ENCODE data around the gene USP1.

USP1 gene

GRCh38 chr1:62426794-62427193 lies 10.1 kb upstream of the USP1 start:
- no peak for DNase-seq

DNA sequence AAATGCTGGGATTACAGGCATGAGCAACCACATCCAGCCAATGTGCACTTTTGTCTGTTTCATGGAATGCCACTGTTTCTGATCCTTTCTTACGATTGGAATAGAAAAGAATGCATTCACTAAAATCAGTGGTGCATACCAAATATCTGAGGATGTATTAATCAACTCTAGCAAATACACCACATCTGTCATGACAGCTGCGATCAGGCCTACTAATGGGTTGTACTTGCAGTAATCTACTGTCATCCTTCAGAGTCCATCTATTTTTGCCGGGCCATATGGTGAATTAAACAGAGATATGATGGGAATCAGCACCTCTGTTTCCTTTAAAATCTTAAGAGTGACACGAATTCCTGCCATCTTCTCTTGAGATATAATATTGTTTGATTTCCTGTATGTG lies 8.5 kb upstream of the USP1 start:
- DNase-seq: no peak

- DNase-seq: no peak
Measured at GRCh38 chr1:62429581-62429980, 7.3 kb upstream of the USP1 start.

DNA sequence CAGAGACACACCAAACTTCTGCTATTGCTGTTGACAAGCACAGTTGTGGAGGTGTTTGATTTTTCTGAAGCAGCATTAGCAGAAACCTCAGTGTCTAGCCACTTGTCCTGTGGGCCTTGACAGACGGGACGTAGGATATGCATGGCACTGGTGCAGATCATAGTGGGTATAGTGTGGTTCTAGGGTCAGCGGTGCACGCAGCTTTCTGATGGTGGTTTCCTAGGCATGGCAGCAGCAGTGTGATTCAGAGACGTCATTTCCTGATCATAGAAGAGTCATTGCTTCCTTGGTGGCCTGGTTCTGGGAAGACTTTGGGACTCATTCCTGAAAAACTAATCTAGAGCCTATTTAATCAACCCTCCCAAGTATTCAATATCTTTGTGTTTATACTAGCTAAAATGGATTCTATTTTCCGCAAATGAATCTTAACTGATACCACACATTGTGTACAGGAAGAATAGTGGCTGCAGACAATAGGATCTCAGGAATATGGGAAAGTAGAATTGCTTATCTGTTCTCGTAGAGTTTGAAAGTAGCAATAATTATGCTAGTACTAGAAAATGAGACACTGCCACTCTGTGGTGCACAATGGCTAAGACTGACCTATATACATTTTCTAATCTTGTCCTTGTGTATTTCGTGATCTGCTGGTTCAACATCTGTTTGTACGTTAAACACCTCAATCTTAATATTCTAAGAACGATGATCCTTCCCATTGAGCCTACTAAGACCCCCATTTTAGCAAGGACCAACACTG lies 2.8 kb upstream of the USP1 start:
- no peak for DNase-seq

- no peak for DNase-seq
Measured at GRCh38 chr1:62434618-62435001, 2.2 kb upstream of the USP1 start.

DNA sequence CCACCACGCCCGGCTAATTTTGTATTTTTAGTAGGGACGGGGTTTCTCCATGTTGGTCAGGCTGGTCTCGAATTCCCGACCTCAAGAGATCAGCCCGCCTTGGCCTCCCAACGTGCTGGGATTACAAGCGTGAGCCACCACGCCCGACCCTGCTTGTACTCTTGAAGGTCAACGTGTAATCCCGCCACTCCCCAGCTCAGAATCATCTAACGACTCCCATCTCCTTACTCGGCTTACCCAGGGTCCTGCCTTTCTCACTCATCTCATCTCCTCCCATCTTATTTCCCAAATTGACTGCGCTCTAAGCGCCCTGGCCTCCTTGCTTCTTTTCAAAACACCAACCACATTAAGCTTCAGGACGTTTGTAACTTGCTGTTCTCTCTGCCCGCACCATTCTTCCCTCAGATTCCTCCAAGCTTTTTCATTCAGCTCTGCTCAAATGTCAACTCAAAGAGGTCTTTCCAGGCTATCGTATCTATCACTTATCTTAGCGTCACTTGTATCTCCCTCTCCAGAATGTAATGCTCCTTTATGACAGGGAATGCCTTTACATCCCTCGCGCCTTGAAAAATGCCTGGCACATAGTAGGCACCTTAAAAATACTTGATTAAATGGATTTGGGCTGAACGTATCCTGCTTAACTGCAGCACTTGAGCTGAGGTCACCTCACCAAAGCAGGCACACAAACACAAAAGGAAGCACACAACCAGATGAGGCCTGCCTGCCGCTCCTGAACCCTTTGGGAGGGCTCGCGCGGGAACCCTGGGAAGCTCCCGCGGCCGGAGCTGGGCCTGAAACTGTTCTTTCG lies 1.4 kb upstream of the USP1 start:
- DNase-seq: no peak

DNA sequence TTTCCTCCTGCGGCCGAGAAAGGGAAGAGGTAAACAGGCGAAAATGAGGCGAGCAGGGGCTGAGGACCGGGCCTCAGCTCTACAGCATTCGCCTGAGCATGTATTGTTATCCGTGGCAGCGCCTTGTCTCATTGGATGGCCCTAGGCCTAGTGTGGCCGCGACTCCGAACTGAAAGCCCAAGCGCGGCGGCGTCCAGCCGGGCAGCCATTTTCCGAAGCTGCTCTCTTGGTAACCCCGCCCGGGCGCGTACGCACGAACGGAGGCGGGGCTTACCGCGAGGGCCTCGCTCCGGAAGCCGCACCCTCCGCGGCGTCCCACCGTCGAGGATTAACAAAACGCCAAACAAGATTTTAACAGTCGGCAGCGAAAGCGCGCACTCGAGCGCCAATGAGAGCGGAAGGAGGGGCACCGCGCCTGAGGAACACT lies 797 bp upstream of the USP1 start:
- no peak for DNase-seq

DNA sequence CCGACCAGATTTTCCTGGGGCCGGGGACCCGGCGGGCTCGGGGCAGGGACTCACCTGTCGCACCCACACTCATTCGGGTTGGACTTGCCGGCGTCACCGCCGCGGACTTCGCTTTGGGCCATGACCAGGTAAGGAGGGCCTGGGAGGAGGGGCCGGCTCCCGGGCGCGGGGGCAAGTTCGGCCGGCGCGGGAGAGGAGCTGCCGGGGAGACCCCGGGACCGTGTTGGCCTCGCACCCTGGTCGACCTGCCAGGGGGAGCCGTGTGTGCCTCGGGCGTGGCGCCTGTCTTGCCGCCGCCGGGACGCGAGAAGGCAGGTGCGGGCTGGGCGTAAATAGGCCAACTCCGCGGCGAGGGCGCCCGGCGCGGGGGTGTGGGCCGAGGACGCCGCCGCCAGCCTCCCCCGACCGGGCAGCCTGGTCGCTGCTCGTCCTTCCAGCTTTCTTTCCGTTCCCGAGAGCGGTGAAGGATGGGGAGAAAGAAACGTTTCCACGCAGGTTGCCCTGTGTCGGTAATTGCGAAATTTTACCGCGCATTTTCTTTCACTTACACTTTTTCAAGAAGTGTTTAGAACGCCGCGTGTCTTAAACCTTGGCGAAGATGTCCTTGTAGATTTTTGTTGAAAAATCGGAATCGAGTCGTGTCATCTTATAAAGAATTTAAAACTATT lies 558 bp downstream of the USP1 start:
- peak; percentile 46 for DNase-seq

DNA sequence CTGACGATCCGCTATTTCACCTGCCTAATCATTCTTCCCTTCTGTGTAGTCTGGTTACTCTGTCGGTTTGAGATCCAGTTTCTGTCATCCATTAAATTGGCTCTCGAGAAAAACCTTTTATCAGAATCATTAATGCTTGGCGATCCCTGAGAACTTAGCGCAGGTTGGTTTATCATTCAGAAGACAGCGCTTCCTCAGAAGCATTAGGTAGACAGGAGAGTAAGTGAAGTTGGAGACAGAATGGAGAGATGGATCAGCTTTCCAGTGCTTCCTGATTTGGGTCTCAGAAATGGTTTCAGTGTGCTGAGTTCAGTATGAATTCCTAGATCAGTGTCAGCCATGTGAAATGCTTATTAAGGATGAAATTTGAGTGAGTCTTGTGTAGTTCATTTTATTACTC lies 1.3 kb downstream of the USP1 start:
- DNase-seq: no peak

DNA sequence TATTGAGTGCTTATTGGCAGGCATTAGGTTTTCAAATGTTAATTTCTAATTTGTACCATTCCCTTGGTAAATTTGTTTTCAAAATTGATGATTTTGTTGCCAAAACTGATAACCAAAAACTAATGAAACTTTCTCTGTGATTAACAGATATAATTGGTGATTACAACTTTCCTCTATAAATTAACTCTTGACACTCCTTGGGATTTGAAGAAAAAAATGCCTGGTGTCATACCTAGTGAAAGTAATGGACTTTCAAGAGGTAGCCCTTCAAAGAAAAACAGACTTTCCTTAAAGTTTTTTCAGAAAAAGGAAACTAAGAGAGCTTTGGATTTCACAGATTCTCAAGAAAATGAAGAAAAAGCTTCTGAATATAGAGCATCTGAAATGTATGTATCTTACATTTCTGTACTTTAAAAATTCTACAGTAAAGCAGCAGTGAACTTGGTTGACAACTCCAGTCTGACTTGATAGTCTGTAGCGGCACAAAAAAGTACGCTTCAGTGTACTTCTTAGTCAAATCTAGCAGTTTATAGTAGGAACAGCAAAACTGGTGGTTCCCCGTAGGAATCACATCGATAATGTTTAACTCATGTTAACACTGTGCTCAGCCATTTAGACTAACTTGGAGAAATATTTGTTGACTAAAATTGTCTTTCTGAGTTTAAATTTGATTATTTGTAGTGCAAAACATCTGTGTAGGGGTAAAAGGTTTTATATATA lies 3.0 kb downstream of the USP1 start:
- no peak for DNase-seq

- DNase-seq: no peak
Measured at GRCh38 chr1:62444701-62445100, 7.9 kb downstream of the USP1 start.

- DNase-seq: no peak
Measured at GRCh38 chr1:62448221-62448933, 11.5 kb downstream of the USP1 start.

DNA sequence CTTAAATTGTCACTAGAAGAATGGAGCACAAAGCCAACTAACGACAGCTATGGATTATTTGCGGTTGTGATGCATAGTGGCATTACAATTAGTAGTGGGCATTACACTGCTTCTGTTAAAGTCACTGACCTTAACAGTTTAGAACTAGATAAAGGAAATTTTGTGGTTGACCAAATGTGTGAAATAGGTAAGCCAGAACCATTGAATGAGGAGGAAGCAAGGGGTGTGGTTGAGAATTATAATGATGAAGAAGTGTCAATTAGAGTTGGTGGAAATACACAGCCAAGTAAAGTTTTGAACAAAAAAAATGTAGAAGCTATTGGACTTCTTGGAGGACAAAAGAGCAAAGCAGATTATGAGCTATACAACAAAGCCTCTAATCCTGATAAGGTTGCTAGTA lies 13.5 kb downstream of the USP1 start:
- DNase-seq: no peak

DNA sequence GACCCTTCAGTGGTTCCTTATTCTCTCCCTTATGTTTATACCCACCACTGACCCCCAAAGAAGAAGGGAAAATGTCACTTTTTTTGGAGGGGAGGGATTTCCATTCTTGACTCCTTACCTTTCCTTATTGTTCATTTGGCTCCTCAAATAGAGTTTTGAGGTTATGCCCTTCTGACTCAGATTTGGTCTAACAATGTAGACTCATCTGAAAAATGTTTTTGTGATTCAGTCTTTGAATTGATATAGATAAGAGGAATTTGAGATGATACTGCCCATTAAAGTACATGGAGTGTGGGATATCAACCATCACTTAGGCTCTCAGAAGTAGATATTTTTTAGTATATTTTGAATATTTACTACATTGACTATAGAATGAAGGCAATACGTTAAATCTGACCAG lies 16.1 kb downstream of the USP1 start:
- no peak for DNase-seq

DNA sequence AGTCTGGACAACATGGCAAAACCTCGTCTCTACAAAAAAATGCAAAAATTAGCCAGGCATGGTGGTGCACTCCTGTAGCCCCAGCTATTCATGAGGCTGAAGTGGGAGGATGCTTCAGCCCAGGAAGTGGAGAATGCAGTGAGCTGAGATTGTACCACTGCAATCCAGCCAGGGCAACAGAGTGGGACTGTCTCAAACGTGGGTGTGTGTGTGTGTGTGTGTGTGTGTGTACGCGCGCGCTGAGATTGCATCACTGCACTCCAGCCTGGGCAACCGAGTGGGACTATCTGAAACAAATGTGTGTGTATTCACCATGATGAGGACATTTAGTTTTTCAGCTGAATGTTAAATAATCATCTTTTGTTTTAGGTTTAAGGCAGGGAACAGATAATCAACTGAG lies 21.1 kb downstream of the USP1 start:
- DNase-seq: no peak

GRCh38 chr1:62462370-62462769 lies 25.5 kb downstream of the USP1 start:
- no peak for DNase-seq

DNA sequence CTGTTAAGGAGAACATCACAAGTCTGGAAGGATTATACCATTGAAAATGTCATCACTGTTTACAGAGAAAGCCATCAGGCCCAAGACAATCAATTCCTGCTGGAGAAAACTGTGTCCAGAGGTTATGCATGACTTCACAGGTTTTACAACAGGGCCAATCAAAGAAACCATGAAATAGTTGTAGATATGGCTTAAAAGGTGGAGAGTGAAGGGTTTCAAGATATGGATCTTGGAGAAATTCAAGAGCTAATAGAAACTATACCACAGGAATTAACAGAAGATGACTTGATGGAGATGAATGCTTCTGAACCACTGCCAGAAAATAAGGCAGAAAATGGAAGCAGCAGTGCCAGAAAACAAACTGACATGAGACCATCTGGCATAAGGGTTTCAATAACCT lies 30.2 kb downstream of the USP1 start:
- no peak for DNase-seq

DNA sequence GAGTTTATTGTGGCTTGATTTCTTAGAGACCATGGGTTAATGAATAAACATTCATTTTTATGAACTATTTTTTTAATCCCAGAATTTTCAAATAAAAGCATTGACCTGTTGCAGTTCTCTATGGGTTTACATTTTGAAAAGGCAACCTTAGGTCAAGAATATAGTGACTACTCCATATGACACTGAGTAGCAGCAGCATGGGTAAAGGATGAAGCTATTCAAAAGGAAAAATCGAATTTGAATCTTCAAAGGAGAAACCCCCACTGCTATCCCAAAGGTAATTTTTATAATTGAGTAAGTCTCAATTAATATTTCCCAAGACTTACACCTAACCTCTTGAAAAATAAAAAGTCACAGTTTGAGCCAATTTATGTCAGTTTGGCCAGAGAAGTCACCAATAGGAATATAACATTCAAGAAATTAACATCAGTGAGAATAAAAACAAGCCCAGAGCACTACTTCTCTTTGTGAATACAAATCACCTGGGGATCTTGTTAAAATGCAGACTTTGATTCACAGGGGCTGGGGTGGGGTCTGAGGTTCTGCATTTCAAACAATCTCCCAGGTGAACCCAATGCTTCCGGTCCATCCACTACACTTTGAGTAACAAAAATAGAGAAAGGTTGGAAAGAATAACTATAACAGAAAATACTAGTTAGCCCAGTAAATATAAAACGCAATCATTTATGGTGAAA lies 39.8 kb downstream of the USP1 start:
- DNase-seq: no peak

DNA sequence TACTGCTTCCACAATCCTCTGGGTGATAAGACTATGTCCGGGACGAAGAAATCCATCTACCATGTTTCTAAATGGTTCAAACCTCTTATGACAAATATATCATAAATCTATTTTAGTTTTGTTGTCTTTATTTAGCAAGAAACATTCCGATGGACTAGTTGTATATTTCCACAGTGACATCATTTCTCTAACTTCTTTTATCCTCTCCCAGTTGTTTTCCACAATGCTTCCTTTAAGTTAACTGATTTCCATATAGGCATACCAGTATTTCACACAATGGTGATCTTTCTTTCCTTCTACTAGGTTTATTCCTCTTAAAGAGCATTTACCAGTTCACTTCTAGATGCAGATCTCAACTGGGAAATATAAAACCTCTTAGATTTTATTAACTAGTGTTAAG lies 44.8 kb downstream of the USP1 start:
- no peak for DNase-seq

GRCh38 chr1:62484824-62485468 lies 48.1 kb downstream of the USP1 start:
- no peak for DNase-seq

- DNase-seq: no peak
Measured at GRCh38 chr1:62487956-62488355, 51.1 kb downstream of the USP1 start.

Measured in NCI-H345 (cell line).